NCI-H1436 treated with DMSO at 0.1 percent for 48 hours (cell line): ENCODE measurements around the gene WDHD1.
"Not testable (repeated sequence)": the region's sequence is repeated elsewhere in the genome, so short reads cannot be mapped to it uniquely, and the experiment has no call there.

Experiments
- DNase-seq: peaks from one replicate; lab custom pipeline; 2025; lab: John Stamatoyannopoulos, UW

Gene WDHD1

DNA sequence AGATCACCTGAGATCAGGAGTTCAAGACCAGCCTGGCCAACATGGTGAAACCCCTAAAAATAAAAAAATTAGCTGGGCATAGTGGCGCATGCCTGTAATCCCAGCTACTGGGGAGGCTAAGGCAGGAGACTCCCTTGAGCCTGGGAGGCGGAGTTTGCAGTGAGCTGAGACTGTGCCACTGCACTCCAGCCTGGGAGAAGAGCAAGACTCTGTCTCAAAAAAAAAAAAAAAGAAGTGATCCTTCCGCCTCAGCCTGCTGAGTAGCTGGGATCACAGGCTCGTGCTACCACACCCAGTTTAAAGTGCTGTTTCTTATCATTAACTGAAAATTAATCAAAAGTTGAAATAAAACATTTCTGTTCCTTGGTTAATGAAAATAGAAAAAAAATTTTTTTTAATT lies 117.9 kb downstream of the WDHD1 start:
- DNase-seq: not testable (repeated sequence)

DNA sequence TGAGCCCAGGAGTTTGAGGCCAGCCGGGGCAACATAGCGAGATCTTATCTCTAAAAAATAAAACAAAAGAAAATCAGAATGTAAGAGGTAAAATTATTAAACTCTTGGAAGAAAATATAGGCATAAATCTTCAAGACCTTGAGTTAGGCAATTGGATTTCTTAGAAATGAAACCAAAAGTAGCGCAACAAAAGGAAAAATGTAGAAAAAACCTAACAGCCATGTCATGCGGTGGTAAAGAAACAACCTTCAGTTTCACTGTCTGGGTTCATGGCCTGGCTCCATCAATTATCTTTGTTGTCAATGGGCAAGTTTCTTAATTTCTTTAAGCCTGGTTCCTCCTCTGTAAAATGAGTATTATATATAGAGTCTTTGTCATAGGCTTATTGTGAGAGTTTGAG lies 118.7 kb downstream of the WDHD1 start:
- no peak for DNase-seq

DNA sequence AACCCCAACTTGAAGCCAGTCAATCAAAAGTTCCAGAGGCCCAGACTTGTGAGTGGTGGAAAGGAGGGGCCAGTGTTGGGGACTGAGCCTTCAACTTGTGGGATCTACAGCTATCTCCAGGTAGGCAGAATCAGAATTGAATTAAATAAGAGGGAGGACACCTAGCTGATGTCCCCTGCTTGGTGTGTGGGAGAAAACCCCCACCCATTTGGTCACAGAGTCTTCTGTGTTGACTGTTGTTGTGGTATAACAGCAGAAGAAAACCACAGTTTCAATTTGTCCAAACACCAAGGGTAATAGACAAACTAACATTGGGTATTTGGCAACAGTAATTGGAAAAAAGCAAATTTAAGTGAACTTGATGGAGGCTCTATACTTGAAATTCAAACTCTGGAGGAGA lies 120.8 kb downstream of the WDHD1 start:
- no peak for DNase-seq

DNA sequence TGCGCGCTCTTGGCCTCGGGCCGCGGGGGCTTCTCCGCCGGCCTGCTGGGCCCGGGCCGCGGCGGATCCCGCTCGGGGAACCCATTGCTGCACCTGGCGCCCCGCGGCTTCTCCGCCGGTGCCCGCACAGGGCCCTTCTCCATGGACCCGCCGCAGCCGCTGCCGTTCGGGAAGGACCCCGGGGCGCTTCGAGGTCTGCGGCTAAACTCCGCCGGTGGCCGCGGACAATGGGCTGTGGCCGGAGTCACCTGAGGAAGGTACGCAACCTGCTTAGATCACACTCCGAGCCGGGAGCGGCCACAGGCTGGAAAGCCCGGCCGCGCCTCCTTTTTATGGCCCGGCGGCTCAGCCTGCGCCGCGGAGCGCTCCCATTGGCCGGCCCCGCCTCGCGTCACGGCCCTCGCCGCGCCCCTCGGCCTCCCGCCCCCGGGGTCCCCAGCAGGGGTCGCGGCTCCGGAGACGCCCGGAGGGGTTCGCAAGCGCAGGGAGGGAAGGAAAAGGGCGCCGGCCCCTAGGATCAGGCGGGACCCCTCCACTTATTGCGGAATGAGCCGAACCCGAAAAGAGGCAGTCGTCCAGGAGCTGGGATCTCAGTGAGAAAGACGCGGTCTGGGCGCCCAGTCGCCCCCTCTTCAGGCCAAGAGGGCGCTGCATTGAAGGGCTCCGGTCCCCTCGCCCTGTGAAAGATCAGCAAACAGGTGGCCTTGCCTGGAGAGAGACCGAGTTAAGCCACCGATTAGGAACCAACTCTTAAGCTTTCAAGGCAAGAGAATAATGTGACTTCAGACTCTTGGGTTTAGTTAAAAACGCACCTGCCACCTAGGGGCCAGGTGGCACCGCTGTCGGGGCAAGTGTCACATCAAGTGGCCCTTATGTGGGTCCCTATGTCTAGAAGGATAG lies 124.1 kb downstream of the WDHD1 start, which contains the start of gene GCH1:
Gene GCH1 (minus strand): TSS at position 306 of the 900 bp plus-strand sequence. CDS start 163 bp downstream, at position 143.
- DNase-seq: peak; percentile 47

DNA sequence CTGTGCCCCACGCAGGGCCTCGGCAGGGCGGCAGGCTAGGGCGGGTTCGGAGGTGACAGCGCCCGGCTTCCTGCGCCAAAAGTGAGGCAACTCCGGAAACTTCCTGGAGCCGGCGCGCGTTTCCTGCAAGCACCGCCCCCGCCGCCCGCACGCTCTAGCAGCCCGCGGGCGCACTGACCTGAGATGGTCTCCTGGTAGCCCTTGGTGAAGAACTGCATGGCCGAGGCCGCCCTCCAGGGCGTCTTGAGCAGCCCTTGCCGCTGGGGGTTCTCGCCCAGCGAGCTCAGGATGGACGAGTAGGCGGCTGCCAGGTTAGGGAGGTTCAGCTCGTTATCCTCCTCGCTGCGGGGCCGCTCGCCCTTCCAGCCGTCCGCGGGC lies 124.8 kb downstream of the WDHD1 start:
- no peak for DNase-seq

DNA sequence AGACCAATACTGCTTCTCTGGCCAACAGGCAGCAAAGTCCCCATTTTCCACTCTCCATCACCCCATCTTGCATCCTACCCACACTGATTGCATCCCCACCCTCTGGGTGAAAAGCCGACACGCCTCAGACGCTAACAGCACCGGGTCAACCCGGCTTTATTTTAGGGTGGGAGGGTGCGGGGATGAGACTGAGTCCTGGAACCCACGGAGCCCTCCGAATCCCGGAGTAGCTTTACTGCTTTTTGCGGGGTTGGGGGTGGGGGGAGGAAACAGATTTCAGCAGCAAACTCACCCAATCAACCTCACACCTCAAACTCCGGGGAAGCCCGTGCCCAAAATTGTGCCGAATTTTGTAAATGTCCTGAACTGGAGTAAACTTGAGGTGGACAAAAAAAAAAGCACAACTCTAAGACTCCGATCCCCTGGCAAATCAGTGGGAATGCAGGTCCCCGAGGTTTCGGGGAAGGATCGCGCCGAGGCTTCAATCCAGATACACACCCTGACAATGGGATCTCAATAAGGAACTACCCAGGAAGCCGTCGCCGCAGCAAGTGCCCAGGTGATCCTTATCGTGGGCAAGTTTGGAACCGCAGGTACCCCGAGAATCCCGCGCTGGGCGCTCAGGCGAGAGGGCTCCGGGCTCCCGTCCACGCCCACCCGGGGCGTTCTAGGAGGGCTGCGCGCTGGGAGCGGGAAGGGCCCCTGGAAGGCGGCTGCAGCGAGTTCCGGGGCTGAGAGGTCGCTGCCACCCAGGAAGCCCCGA lies 125.3 kb downstream of the WDHD1 start:
- DNase-seq: no peak

DNA sequence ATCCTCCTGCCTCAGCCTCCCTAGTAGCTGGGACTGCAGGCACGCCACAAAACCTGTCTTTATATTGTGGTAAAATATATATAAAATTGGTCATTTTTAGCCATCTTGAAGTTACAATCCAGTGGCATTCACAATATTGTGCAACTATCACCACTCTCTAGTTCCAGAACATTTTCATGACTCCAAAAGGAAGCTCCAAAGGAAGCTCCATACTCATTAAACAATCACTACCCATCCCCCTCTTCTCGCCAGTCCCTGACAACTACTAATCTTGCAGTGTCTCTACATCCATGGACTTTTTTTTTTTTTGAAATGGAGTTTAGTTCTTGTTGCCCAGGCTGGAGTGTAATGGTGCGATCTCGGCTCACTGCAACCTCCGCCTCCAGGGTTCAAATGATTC lies 127.3 kb downstream of the WDHD1 start:
- DNase-seq: no peak

DNA sequence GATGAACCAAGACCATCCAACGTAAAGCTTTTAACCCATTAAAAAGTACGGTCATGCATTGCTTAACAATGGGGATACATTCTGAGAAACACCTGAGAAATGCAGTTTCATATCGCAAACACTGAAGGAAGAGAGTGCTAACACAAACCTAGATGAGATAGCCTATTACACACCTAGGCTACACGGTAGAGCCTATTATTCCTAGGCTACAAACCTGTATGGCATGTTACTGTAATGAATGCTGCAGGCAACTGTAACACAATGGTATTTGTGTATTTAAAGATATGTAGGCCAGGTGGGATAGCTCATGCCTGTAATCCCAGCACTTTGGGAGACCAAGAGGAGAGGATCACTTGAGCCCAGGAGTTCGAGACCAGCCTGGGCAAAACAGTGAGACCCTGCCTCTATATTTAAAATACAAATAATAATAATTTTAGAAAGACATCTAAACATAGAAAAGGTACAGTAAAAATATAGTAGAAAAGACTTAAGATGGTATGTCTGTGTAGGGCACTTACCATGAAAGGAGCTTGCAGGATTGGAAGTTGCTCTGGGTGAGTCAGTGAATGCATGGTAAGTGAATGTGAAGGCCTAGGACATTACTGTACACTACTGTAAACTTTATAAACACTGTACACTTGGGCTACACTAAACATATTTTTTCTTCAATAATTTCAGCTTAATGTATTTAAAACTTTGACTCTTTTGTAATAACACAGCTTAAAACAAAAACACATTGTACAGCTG lies 128.9 kb downstream of the WDHD1 start:
- not testable (repeated sequence) for DNase-seq

DNA sequence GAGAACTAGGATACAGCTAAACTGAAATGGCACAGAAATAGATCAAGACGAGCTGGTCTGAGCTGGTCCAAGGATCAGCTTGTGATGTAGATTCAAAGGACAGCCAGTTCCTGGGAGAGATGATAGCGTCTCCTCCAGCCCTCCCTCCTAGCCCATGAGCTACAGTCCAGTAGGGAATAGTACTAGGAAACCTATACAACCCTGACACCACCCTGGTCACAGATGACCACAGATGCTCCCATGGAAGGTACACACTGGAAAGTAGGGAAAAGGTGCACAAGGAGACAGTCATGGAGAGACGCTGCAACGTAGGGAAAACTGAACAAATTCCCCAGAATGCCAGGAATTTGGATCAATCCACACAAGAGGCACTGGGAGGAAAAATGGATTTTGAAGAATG lies 131.2 kb downstream of the WDHD1 start:
- no peak for DNase-seq

DNA sequence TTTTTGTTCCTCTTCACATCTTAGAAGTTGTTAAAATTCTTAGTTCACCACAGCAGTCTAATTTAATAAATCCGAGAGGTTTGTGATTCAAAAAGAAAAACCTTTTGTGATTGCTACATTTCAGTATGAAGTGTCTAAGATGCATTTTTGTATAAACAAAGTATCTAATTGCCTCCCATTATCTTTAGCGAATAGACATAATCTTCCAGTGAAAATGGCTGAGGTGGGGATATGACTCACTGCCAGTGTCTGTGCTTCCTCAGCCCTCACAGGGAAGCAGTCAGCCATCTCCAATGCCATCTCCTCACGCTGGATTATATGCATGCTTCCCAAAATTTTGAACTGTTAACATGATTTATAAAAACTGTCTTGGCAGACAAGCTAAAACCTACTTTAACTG lies 131.9 kb downstream of the WDHD1 start:
- no peak for DNase-seq

DNA sequence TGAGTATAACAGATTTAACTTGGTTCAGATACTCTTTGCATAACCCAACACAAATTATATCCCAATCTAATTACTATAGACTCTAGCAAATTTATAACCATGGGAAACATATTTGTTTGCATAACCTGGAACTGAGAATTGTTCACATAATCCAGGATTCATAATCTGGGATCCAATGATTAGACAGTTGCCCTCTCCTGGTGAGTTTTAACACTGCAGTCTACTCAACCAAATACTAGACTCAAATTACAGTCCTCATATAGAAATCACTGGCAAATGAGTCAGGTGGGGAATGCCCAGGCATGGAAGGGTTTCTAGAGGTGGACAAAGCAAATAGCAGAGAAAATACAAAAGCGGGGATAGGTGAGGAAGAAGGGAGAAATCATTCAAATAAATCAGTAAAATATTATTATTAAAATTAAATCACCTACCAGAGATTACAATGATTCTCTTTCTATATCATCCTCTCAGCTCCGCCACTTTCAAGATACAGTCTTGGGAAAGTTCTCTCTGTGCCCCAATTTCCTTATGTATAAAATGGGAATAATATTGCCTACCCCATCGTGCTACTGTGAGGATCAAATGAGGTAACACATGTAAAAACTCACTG lies 133.6 kb downstream of the WDHD1 start:
- DNase-seq: no peak

DNA sequence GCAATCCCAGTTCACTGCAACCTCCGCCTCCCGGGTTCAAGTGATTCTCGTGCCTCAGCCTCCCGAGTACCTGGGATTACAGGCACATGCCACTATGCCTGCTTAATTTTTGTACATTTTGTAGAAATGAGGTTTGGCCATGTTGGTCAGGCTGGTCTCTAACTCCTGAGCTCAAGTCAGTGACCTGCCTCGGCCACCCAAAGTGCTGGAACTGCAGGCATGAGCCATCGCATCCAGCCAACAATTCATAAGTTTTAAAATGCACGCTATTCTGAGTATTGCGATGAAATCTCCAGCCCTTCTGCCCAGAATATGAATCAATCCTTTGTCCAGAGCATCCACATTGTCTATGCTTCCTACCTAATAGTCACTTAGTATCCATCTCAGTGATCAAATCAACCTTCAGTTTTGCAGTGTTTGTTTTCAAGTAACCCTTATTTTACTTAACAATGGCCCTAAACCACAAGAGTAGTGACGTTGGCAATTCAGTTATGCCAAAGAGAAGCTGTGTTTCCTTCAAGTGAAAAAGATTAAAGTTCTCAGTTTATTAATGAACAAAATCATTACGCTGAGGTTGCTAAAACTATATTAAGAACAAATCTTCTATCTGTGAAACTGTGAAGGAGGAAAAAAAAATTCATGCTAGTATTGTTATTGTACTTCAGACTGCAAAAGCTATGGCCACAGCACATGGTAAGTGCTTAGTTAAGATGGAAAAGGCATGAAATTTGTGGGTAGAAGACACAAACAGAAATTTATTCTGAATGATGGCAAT lies 135.2 kb downstream of the WDHD1 start:
- DNase-seq: no peak

DNA sequence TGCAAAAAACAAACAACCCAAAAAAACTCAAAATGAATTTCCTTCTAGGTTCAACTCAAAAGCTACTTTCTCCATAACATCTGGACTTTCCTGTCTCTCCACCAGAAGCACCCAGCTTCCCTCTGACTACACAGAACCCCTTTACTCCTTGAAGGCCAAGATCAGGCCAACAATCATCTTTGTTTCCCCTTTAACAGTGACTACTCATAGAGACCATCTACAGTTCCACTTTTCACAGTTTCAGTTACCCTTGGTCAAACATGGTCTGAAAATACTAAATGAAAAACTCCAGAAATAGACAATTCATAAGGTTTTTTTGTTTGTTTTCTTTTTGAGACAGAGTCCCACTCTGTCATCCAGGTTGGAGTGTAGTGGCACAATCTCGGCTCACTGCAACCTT lies 136.1 kb downstream of the WDHD1 start:
- no peak for DNase-seq

DNA sequence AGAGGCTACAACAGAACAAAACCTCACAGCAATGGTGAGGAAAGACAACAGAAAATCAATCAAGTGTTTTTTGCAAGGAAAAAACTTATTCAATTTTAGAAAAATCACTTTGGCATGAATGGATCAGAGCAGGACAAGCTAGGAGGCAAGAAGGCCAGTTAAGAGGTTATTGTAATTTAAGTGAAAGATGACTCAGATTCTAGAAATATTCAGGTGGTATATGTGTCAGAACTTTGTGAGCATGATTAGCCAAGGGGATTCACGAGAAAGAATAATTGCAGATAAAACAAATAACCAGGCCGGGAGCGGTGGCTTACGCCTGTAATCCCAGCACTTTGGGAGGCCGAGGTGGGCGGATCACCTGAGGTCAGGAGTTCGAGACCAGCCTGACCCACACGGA lies 137.0 kb downstream of the WDHD1 start:
- no peak for DNase-seq
